Measurements from ENCODE around the gene PTRHD1. TPM values are rescaled to one million over a fixed set of nuclear protein-coding genes. Genes with fewer than 3 reads are reported as not detected.
A peak's percentile ranks its signal among the peaks of the same experiment; 100 is the strongest.

Gene PTRHD1
- total RNA-seq, 1 experiment from 2014 or later, result 39.2 TPM

DNA sequence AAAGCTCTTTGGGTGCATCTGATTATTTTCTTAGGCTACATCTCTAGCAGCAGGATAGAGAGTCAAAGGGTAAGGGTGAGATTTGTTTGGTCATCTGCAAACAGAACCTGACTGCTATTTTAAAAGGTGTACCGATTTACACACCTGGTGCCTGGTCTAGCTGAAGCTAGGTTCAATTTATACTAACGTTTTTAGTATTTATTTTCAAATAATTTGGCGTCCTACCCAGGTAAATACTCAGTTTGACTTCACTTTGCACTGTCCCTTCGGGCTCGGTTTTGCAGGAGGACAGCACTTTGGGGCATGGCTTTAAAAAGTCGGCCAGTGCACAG lies 683 bp downstream of the PTRHD1 start:
- Mint-ChIP-seq H3K4me1 (peaks cover 45% of the 10 kb centered on the region), H3K9me3 (no peaks in the 10 kb centered on the region), H3K4me3 (peak overlapping the region; percentile 97), H3K27me3 (ENCODE audit: low read depth) (0 out of 2 replicates have a peak, but pooled peaks cover 2% of the 10 kb centered on the region), H3K36me3 (peaks cover 32% of the 10 kb centered on the region), H3K27ac (peak overlapping the region; percentile 99)
- ATAC-seq, result no peak
- no peak for DNase-seq (ENCODE audit: low spot score)
- ChIA-PET CTCF (interaction anchor here (0.8 to 4.2 kb wide), 5 partner anchors 30 to 178 kb away, joined by 3 to 27 read pairs (median 6); no protein-coding TSS in a partner anchor), POLR2A (interaction anchor here (0.6 to 1.4 kb wide), 2 partner anchors 29 to 229 kb away, joined by 4 read pairs; no protein-coding TSS in a partner anchor)
- TF ChIP-seq, protein P1, sequence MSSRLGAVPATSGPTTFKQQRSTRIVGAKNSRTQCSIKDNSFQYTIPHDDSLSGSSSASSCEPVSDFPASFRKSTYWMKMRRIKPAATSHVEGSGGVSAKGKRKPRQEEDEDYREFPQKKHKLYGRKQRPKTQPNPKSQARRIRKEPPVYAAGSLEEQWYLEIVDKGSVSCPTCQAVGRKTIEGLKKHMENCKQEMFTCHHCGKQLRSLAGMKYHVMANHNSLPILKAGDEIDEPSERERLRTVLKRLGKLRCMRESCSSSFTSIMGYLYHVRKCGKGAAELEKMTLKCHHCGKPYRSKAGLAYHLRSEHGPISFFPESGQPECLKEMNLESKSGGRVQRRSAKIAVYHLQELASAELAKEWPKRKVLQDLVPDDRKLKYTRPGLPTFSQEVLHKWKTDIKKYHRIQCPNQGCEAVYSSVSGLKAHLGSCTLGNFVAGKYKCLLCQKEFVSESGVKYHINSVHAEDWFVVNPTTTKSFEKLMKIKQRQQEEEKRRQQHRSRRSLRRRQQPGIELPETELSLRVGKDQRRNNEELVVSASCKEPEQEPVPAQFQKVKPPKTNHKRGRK (CRISPR knock-in tag; IDR thresholded peaks at IDR 0.05; ENCODE audit: borderline replicate concordance), result no peak
- TF ChIP-seq, protein P2, sequence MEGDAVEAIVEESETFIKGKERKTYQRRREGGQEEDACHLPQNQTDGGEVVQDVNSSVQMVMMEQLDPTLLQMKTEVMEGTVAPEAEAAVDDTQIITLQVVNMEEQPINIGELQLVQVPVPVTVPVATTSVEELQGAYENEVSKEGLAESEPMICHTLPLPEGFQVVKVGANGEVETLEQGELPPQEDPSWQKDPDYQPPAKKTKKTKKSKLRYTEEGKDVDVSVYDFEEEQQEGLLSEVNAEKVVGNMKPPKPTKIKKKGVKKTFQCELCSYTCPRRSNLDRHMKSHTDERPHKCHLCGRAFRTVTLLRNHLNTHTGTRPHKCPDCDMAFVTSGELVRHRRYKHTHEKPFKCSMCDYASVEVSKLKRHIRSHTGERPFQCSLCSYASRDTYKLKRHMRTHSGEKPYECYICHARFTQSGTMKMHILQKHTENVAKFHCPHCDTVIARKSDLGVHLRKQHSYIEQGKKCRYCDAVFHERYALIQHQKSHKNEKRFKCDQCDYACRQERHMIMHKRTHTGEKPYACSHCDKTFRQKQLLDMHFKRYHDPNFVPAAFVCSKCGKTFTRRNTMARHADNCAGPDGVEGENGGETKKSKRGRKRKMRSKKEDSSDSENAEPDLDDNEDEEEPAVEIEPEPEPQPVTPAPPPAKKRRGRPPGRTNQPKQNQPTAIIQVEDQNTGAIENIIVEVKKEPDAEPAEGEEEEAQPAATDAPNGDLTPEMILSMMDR (IDR thresholded peaks at IDR 0.05), result no peak
- TF ChIP-seq CREB1 (CRISPR knock-in tag; IDR thresholded peaks at IDR 0.05), result no peak
- TF ChIP-seq, protein P3, sequence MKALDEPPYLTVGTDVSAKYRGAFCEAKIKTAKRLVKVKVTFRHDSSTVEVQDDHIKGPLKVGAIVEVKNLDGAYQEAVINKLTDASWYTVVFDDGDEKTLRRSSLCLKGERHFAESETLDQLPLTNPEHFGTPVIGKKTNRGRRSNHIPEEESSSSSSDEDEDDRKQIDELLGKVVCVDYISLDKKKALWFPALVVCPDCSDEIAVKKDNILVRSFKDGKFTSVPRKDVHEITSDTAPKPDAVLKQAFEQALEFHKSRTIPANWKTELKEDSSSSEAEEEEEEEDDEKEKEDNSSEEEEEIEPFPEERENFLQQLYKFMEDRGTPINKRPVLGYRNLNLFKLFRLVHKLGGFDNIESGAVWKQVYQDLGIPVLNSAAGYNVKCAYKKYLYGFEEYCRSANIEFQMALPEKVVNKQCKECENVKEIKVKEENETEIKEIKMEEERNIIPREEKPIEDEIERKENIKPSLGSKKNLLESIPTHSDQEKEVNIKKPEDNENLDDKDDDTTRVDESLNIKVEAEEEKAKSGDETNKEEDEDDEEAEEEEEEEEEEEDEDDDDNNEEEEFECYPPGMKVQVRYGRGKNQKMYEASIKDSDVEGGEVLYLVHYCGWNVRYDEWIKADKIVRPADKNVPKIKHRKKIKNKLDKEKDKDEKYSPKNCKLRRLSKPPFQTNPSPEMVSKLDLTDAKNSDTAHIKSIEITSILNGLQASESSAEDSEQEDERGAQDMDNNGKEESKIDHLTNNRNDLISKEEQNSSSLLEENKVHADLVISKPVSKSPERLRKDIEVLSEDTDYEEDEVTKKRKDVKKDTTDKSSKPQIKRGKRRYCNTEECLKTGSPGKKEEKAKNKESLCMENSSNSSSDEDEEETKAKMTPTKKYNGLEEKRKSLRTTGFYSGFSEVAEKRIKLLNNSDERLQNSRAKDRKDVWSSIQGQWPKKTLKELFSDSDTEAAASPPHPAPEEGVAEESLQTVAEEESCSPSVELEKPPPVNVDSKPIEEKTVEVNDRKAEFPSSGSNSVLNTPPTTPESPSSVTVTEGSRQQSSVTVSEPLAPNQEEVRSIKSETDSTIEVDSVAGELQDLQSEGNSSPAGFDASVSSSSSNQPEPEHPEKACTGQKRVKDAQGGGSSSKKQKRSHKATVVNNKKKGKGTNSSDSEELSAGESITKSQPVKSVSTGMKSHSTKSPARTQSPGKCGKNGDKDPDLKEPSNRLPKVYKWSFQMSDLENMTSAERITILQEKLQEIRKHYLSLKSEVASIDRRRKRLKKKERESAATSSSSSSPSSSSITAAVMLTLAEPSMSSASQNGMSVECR (CRISPR knock-in tag; IDR thresholded peaks at IDR 0.05; ENCODE audit: borderline replicate concordance), result no peak
- TF ChIP-seq TP53 (CRISPR knock-in tag; IDR thresholded peaks at IDR 0.05), result no peak
- no peak for TF ChIP-seq PRRX2 (CRISPR knock-in tag; IDR thresholded peaks at IDR 0.05)
- TF ChIP-seq, protein P4, sequence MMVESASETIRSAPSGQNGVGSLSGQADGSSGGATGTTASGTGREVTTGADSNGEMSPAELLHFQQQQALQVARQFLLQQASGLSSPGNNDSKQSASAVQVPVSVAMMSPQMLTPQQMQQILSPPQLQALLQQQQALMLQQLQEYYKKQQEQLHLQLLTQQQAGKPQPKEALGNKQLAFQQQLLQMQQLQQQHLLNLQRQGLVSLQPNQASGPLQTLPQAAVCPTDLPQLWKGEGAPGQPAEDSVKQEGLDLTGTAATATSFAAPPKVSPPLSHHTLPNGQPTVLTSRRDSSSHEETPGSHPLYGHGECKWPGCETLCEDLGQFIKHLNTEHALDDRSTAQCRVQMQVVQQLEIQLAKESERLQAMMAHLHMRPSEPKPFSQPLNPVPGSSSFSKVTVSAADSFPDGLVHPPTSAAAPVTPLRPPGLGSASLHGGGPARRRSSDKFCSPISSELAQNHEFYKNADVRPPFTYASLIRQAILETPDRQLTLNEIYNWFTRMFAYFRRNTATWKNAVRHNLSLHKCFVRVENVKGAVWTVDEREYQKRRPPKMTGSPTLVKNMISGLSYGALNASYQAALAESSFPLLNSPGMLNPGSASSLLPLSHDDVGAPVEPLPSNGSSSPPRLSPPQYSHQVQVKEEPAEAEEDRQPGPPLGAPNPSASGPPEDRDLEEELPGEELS (CRISPR knock-in tag; IDR thresholded peaks at IDR 0.05), result no peak
- TF ChIP-seq ELF4 (CRISPR knock-in tag; IDR thresholded peaks at IDR 0.05; ENCODE audit: low read depth), result no peak
- no peak for TF ChIP-seq ZNF671 (CRISPR knock-in tag; IDR thresholded peaks at IDR 0.05)
- no peak for TF ChIP-seq NR3C1 (CRISPR knock-in tag; conservative IDR thresholded peaks at IDR 0.05; ENCODE audit: low read depth)
- TF ChIP-seq, protein P5, sequence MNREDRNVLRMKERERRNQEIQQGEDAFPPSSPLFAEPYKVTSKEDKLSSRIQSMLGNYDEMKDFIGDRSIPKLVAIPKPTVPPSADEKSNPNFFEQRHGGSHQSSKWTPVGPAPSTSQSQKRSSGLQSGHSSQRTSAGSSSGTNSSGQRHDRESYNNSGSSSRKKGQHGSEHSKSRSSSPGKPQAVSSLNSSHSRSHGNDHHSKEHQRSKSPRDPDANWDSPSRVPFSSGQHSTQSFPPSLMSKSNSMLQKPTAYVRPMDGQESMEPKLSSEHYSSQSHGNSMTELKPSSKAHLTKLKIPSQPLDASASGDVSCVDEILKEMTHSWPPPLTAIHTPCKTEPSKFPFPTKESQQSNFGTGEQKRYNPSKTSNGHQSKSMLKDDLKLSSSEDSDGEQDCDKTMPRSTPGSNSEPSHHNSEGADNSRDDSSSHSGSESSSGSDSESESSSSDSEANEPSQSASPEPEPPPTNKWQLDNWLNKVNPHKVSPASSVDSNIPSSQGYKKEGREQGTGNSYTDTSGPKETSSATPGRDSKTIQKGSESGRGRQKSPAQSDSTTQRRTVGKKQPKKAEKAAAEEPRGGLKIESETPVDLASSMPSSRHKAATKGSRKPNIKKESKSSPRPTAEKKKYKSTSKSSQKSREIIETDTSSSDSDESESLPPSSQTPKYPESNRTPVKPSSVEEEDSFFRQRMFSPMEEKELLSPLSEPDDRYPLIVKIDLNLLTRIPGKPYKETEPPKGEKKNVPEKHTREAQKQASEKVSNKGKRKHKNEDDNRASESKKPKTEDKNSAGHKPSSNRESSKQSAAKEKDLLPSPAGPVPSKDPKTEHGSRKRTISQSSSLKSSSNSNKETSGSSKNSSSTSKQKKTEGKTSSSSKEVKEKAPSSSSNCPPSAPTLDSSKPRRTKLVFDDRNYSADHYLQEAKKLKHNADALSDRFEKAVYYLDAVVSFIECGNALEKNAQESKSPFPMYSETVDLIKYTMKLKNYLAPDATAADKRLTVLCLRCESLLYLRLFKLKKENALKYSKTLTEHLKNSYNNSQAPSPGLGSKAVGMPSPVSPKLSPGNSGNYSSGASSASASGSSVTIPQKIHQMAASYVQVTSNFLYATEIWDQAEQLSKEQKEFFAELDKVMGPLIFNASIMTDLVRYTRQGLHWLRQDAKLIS (CRISPR knock-in tag; IDR thresholded peaks at IDR 0.05; ENCODE audit: borderline replicate concordance), result no peak
- TF ChIP-seq ZBTB21 (CRISPR knock-in tag; IDR thresholded peaks at IDR 0.05; ENCODE audit: borderline replicate concordance), result no peak
- TF ChIP-seq, protein P6, sequence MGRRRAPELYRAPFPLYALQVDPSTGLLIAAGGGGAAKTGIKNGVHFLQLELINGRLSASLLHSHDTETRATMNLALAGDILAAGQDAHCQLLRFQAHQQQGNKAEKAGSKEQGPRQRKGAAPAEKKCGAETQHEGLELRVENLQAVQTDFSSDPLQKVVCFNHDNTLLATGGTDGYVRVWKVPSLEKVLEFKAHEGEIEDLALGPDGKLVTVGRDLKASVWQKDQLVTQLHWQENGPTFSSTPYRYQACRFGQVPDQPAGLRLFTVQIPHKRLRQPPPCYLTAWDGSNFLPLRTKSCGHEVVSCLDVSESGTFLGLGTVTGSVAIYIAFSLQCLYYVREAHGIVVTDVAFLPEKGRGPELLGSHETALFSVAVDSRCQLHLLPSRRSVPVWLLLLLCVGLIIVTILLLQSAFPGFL (CRISPR knock-in tag; IDR thresholded peaks at IDR 0.05; ENCODE audit: borderline replicate concordance), result no peak
- TF ChIP-seq JAZF1 (CRISPR knock-in tag; IDR thresholded peaks at IDR 0.05), result no peak
